H1 (cell line): ENCODE data around the gene ACKR3. TPM values are rescaled to one million over a fixed set of nuclear protein-coding genes. Genes with fewer than 3 reads are reported as not detected.

ENCODE experiments used
- CTCF ChIA-PET: fragments of 300-600 bp; sonication (Branson Sonifier 250); formaldehyde crosslinking; loops from one replicate; lab custom pipeline; 2021; ENCODE audit not compliant: partially characterized antibody; lab: Charles Lee
- POLR2A ChIA-PET: fragments of 300-600 bp; sonication (Branson Sonifier 250); formaldehyde crosslinking; loops from one replicate; lab custom pipeline; 2021; ENCODE audit warnings: inconsistent platforms; ENCODE audit not compliant: partially characterized antibody; lab: Charles Lee
- DNase-seq, 2 experiments: peaks; one replicate each; pipeline versions ENCODE4 v3.0.0 to v3.0.0-alpha.2; 2010 to 2022; ENCODE audit warnings: low spot score in 2 of 2, low read depth in 1 of 2, mixed read lengths in 1 of 2
- FAIRE-seq: peaks from 2 replicates; lab custom pipeline; 2011; peaks lifted over from hg19 to GRCh38; lab: Jason Lieb, UNC
- H2AFZ ChIP-seq: 2 replicates; pipeline ENCODE4 v1.8.1; 2012; ENCODE audit warnings: low read length, inconsistent platforms
- H2AK5ac ChIP-seq: 2 replicates; pipeline ENCODE4 v1.6.1; 2013; ENCODE audit warnings: low read depth, low read length
- H2BK120ac ChIP-seq: replicated peaks from 2 replicates; pipeline ENCODE3; 2013; ENCODE audit warnings: low read depth, low read length, inconsistent platforms
- H2BK12ac ChIP-seq: 2 replicates; pipeline ENCODE4 v1.6.1; 2013; ENCODE audit warnings: low read depth, low read length
- H2BK15ac ChIP-seq: 2 replicates; pipeline ENCODE4 v1.6.1; 2013; ENCODE audit warnings: low read length
- H2BK20ac ChIP-seq: 2 replicates; pipeline ENCODE4 v1.6.1; 2013; ENCODE audit warnings: low read length
- H2BK5ac ChIP-seq: 2 replicates; pipeline ENCODE4 v1.6.1; 2013; ENCODE audit warnings: low read depth, low read length
- H3K14ac ChIP-seq: 2 replicates; pipeline ENCODE4 v1.6.1; 2013; ENCODE audit warnings: inconsistent platforms; ENCODE audit not compliant: insufficient read length
- H3K18ac ChIP-seq: 2 replicates; pipeline ENCODE4 v1.6.1; 2013; ENCODE audit warnings: low read length; ENCODE audit errors: extremely low read depth
- H3K23ac ChIP-seq: 2 replicates; pipeline ENCODE4 v1.6.1; 2013; ENCODE audit warnings: inconsistent platforms; ENCODE audit not compliant: insufficient read length
- H3K23me2 ChIP-seq: 2 replicates; pipeline ENCODE4 v1.6.1; 2013; ENCODE audit warnings: low read depth, low read length
- H3K27ac ChIP-seq: 2 replicates; pipeline ENCODE4 v1.6.1; 2011; ENCODE audit warnings: low read depth, low read length, inconsistent platforms
- H3K27me3 ChIP-seq, 4 experiments: replicated peaks in 1 of 4; 1 replicate in 1 of 4; 2 replicates in 3 of 4; pipeline versions ENCODE4 v1.6.1 to v1.8.1; 2011 to 2013; ENCODE audit warnings: low read length in 3 of 4, mild to moderate bottlenecking in 3 of 4, inconsistent platforms in 2 of 4, mixed read lengths in 2 of 4, moderate library complexity in 1 of 4; ENCODE audit not compliant: control insufficient read depth in 3 of 4, insufficient read depth in 3 of 4; ENCODE audit errors: extremely low read depth in 1 of 4
- H3K36me3 ChIP-seq, 4 experiments: 2 replicates each; pipeline versions ENCODE4 v1.6.1 to v1.8.1; 2011 to 2013; ENCODE audit warnings: mild to moderate bottlenecking in 4 of 4, low read length in 3 of 4, moderate library complexity in 2 of 4, control low read depth in 1 of 4, inconsistent platforms in 1 of 4; ENCODE audit not compliant: insufficient read depth in 4 of 4, control insufficient read depth in 2 of 4
- H3K4ac ChIP-seq: replicated peaks from 2 replicates; pipeline ENCODE3; 2013; ENCODE audit warnings: low read length, low read depth, mixed read lengths, inconsistent platforms; ENCODE audit not compliant: insufficient read length
- H3K4me1 ChIP-seq, 4 experiments: replicated peaks in 1 of 4; 1 replicate in 1 of 4; 2 replicates in 3 of 4; pipeline versions ENCODE4 v1.6.1 to v1.8.1; 2011 to 2013; ENCODE audit warnings: low read length in 3 of 4, inconsistent platforms in 2 of 4, mixed read lengths in 1 of 4; ENCODE audit not compliant: insufficient read depth in 4 of 4, control insufficient read depth in 3 of 4
- H3K4me2 ChIP-seq, 2 experiments: 2 replicates each; pipeline versions ENCODE4 v1.6.1 to v1.8.1; 2011 to 2013; ENCODE audit warnings: low read depth in 2 of 2, low read length in 2 of 2, control low read depth in 1 of 2, inconsistent platforms in 1 of 2, mild to moderate bottlenecking in 1 of 2; ENCODE audit not compliant: insufficient read depth in 1 of 2
- H3K4me3 ChIP-seq, 4 experiments: fragments of 200-600, 300-600 bp in 1 of 4; sonication (generic), shearing (Covaris generic), sonication (Bioruptor Twin) in 1 of 4; 2 replicates each; pipeline versions ENCODE4 v1.5.1 to v1.8.1; 2011 to 2016; ENCODE audit warnings: low read length in 4 of 4, low read depth in 3 of 4, control low read depth in 2 of 4, inconsistent platforms in 2 of 4, mild to moderate bottlenecking in 2 of 4, mixed read lengths in 1 of 4, moderate library complexity in 1 of 4; ENCODE audit not compliant: insufficient read depth in 2 of 4; ENCODE audit errors: extremely low read depth in 1 of 4
- H3K56ac ChIP-seq: replicated peaks from 2 replicates; pipeline ENCODE3; 2013; ENCODE audit warnings: low read depth, mild to moderate bottlenecking, mixed read lengths, low read length, inconsistent platforms; ENCODE audit not compliant: insufficient read length
- H3K79me1 ChIP-seq: 2 replicates; pipeline ENCODE4 v1.6.1; 2013; ENCODE audit warnings: low read depth, low read length, control low read depth
- H3K79me2 ChIP-seq, 2 experiments: 2 replicates each; pipeline versions ENCODE4 v1.6.1 to v1.8.1; 2012 to 2013; ENCODE audit warnings: low read length in 2 of 2, mild to moderate bottlenecking in 2 of 2, inconsistent platforms in 1 of 2; ENCODE audit not compliant: insufficient read depth in 2 of 2, control insufficient read depth in 1 of 2
- H3K9ac ChIP-seq, 4 experiments: replicated peaks in 1 of 4; 1 replicate in 1 of 4; 2 replicates in 3 of 4; pipeline versions ENCODE4 v1.6.1 to v1.8.1; 2011 to 2013; ENCODE audit warnings: low read depth in 3 of 4, low read length in 3 of 4, control low read depth in 2 of 4, mild to moderate bottlenecking in 2 of 4, moderate library complexity in 2 of 4, inconsistent platforms in 1 of 4; ENCODE audit errors: extremely low read depth in 1 of 4
- H3K9me3 ChIP-seq, 2 experiments: 2 replicates each; pipeline versions ENCODE4 v1.6.1 to v1.8.1; 2012 to 2013; ENCODE audit warnings: mild to moderate bottlenecking in 2 of 2, moderate library complexity in 2 of 2, control low read depth in 1 of 2, inconsistent platforms in 1 of 2, low read depth in 1 of 2, low read length in 1 of 2, mixed read lengths in 1 of 2; ENCODE audit not compliant: insufficient read depth in 2 of 2
- H4K20me1 ChIP-seq, 2 experiments: replicated peaks in 1 of 2; 2 replicates each; pipeline versions ENCODE3 to v1.8.1; 2011 to 2013; ENCODE audit warnings: inconsistent platforms in 2 of 2, low read length in 2 of 2, mild to moderate bottlenecking in 1 of 2; ENCODE audit not compliant: insufficient read depth in 2 of 2, control insufficient read depth in 1 of 2
- H4K5ac ChIP-seq: 2 replicates; pipeline ENCODE4 v1.6.1; 2013; ENCODE audit warnings: low read length, low read depth, mixed read lengths, inconsistent platforms; ENCODE audit not compliant: insufficient read length
- H4K8ac ChIP-seq: 2 replicates; pipeline ENCODE4 v1.8.0; 2013; ENCODE audit warnings: mild to moderate bottlenecking, moderate library complexity, low read length, inconsistent platforms; ENCODE audit not compliant: insufficient read depth; ENCODE audit errors: extremely low read depth
- H4K91ac ChIP-seq: replicated peaks from 2 replicates; pipeline ENCODE3; 2013; ENCODE audit warnings: low read length, mixed read lengths, inconsistent platforms; ENCODE audit not compliant: insufficient read length
- FOSL1 ChIP-seq: IDR thresholded peaks from 2 replicates; pipeline ENCODE4 v1.6.1; 2011; ENCODE audit warnings: mild to moderate bottlenecking, low read depth, low read length, moderate library complexity; ENCODE audit not compliant: insufficient read depth
- KDM4A ChIP-seq: IDR thresholded peaks from one replicate; pipeline ENCODE4 v1.7.1; 2012; ENCODE audit warnings: low read depth, mild to moderate bottlenecking, moderate library complexity, low read length, inconsistent platforms; ENCODE audit not compliant: severe bottlenecking
- PHF8 ChIP-seq: fragments of 200-600 bp; sonication (generic); conservative IDR thresholded peaks from 2 replicates; pipeline ENCODE4 v1.7.1; 2012; ENCODE audit warnings: low read depth, mild to moderate bottlenecking, inconsistent platforms, low read length, moderate library complexity
- RAD21 ChIP-seq, 2 experiments: IDR thresholded peaks in 1 of 2; conservative IDR thresholded peaks in 1 of 2; 2 replicates each; pipeline ENCODE4 v1.6.1; 2011; ENCODE audit warnings: low read depth in 2 of 2, low read length in 2 of 2, improper control_type of control experiment in 1 of 2, inconsistent platforms in 1 of 2, mild to moderate bottlenecking in 1 of 2, moderate library complexity in 1 of 2
- SP1 ChIP-seq: IDR thresholded peaks from 2 replicates; pipeline ENCODE4 v1.6.1; 2011; ENCODE audit warnings: low read depth, low read length
- YY1 ChIP-seq: IDR thresholded peaks from 2 replicates; pipeline ENCODE4 v1.6.1; 2011; ENCODE audit warnings: low read depth, mild to moderate bottlenecking, low read length
- WGBS, 2 experiments: shearing (Covaris generic) in 1 of 2; methylation state at CpG; one replicate each; pipeline versions ENCODE4 v1.1.6 to v1.1.7; 2013 to 2015; ENCODE audit warnings: low lambda C conversion rate in 2 of 2, mixed read lengths in 2 of 2, inconsistent platforms in 1 of 2, low coverage in 1 of 2, missing lambda C conversion rate in 1 of 2; ENCODE audit not compliant: insufficient replicate concordance in 2 of 2, insufficient coverage in 1 of 2, insufficient read length in 1 of 2; ENCODE audit errors: extremely low coverage in 1 of 2, missing lambda C conversion rate in 1 of 2; 5-methylcytosine and 5-hydroxymethylcytosine counted together
- polyA plus RNA-seq, 7 experiments: library from polyadenylated mRNA; depleted of rRNA in 3 of 7; stranded (reverse) in 5 of 7; unstranded in 2 of 7; fragments of >200 nt in 5 of 7; fragments of 200-250 nt in 2 of 7; gene quantifications; 1 replicate in 5 of 7; 2 replicates in 1 of 7; 4 replicates in 1 of 7; pipeline versions ENCODE4 v1.2.1 to v1.2.3, GENCODE V29; 2011 to 2013; ENCODE audit warnings: missing spikeins in 2 of 7, mixed read lengths in 2 of 7
- total RNA-seq: library from RNA; stranded (reverse); fragmentation: NEBNext Ultra II Directional; extraction: Animal tissue kit (Norgen Biotek cat#: 25700); gene quantifications from 2 replicates; pipeline ENCODE4 v1.2.1, GENCODE V29; 2021

The ACKR3 gene
- total and polyA plus RNA-seq, 2 of the 8 experiments (the other 6 are each of a cell fraction or from before 2014, with no cell fraction given): 1.4 to 24.4 TPM

DNA sequence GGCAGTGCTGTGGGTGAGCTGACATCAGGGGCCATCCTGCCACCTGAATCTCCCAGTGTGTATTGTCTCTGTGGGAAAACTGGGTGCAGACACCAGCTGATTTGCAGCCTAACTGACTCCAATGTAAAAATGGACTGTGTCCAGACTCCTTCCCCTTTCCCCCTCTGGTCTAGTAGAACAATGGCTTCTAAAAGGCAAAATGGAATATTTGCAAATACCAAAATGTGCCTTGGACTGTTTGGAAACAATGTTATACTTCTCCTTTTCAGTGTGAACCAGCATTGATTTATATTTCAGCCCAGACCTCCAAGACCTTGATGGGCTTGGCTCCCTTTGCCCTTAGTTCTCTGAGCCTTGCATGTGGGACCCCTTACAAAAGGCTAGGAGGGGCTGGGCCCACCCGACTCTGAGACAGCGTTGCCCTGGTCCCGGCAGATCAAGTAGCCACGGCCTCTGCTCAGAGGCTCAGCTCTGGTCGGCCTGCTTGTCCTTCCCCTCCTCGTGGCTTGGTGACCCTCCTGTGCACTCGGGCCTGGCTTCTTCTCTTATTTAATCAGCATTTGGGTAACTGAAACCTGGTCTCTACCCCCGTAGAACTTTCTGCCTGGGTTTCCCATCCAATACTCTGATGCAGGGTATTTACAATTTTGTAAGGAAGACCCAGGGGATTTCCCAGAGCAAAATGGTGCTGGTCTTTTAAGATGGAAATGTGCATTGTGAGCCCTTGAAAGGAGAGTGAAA is 18.0 kb upstream of the ACKR3 start:
- Histone ChIP-seq H2BK12ac (no peak overlapping the region; the same call in 1 of the 2 replicates), H2AK5ac (no peak overlapping the region), H4K91ac (peak overlapping the region; percentile 87)
- TF ChIP-seq YY1 (peak; percentile 52; the same call in 1 of the 2 replicates), RAD21 (IDR thresholded peaks at IDR 0.05 in 1 of 2, conservative IDR thresholded peaks at IDR 0.05 in 1 of 2; ENCODE audit: low read depth in 2 of 2, low read length in 2 of 2) (0 out of 4 replicates have a peak, but pooled peaks of 1 of the 2 experiments have one; percentile 5), KDM4A (no peak), PHF8 (no peak), FOSL1 (no peak), SP1 (no peak)
- TF ChIP-seq, all 59 proteins: peak for 2
- Histone ChIP-seq H3K27me3 (no peaks in the 10 kb centered on the region), H3K4me3 (no peak overlapping the region), H2BK5ac (peak overlapping the region; percentile 16; the same call in 1 of the 2 replicates), H2BK20ac (peak overlapping the region; percentile 66; the same call in 1 of the 2 replicates), H3K23ac (no peak overlapping the region), H3K4ac (peak overlapping the region; percentile 79), H2BK15ac (no peak overlapping the region), H3K18ac (peak overlapping the region; percentile 62; the same call in 1 of the 2 replicates), H3K27ac (peak overlapping the region; percentile 51; the same call in 1 of the 2 replicates), H4K8ac (no peak overlapping the region), H4K5ac (no peak overlapping the region), H3K9me3 (peaks cover 4% of the 10 kb centered on the region in 2 experiments; a peak in 2 of 4 replicates), H3K9ac (no peak overlapping the region), H3K14ac (no peak overlapping the region), H3K79me1 (no peaks in the 10 kb centered on the region), H3K23me2 (no peaks in the 10 kb centered on the region; the same call in 1 of the 2 replicates), H2BK120ac (no peak overlapping the region), H3K4me1 (peaks cover 4 to 14% (median 8%) of the 10 kb centered on the region in 4 experiments; a peak in 5 of 7 replicates), H3K56ac (no peak overlapping the region), H4K20me1 (no peaks in the 10 kb centered on the region), H2AFZ (peak overlapping the region; percentile 2; the same call in 1 of the 2 replicates), H3K79me2 (no peaks in the 10 kb centered on the region), H3K36me3 (no peaks in the 10 kb centered on the region), H3K4me2 (peak overlapping the region in 1 of 2 experiments; percentile 12; a peak in 2 of 4 replicates)
- FAIRE-seq (no peak), DNase-seq (no peak)
- CTCF ChIA-PET: interaction anchor here (1.2 to 1.4 kb wide), 3 partner anchors 11 to 14 kb away, joined by 4 to 6 read pairs (median 5); no protein-coding TSS in a partner anchor
- POLR2A ChIA-PET: no interaction called here
- 62% methylated on average over 8 of the region's 8 CpGs; no CpG with 5 or more reads in 1 of the 2 experiments for WGBS, 2 experiments
